ENCODE results near the gene RHBDD3.
A peak's percentile ranks its signal among the peaks of the same experiment; 100 is the strongest.

The RHBDD3 gene

DNA sequence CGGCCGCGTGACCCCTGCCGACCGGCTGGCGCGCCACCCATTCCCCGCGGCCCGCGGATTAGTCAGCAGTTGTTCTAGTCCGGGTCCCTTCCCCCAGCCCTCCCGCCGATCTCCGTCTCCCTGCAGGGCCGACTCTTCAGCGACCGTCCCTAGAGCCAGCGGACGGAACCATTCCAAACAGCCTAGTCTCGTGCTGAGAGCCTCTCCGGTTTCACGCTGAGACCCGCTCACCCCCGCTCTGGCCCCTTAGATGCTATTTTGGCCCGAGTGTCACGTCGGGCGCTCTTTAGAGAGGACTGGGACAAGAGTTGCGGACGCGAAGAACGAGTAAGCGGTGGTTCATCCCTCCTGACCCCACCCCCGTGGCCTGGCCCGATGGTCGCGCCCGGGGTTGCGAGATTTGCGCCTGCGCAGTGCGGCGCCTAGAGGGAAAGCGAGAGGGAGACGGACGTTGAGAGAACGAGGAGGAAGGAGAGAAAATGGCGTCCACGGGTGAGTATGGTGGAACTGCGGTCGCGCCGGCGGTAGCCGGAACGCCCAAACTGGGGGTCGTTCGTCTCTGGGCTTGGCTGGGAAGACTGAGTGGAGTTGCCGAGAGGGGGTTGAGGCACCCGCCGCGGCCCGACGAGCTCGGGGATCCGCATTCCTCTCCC is at the start of gene RHBDD3, which contains the start of gene EWSR1:
TSS of gene RHBDD3 (minus strand) at position 124 of the 653 bp plus-strand sequence. CDS start 2,355 bp downstream, outside the sequence.
TSS of gene EWSR1 (plus strand) at position 411 of the 653 bp plus-strand sequence. CDS start at position 480, 69 bp downstream.
- FAIRE-seq, result peak; percentile 27

DNA sequence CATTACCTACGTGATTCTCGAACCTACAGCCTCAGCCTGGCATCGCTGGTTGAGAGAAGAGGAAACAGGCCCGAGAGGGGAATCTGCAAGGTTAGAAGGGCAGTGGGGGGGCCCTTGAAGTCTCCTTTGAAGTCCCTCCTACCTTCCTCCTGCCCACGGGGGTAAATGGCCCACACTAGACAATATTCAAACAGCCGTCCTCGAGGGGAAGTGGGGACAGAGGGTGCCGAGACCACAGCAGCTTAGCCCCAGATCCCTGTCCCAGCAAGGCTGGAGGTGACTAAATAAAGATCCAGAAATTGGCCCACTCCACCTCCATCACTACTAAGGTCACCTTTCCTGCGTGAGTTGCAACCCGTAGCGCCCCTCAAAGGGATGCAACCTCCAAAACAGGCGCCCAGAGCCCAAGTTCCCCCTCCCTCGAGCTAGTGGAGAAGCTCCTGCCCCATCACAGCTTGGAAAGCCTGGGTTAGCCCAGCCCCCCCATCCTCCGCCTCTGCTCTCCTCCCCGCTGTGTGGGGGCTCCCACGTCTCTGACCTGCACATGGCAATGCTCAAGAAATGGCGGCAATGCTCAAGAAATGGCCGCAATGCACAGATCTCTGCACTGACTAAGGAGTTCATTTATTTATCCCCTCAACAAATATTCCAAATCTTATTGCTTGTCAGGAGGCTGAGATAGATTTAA is 48.5 kb upstream of the RHBDD3 start:
- no peak for FAIRE-seq

DNA sequence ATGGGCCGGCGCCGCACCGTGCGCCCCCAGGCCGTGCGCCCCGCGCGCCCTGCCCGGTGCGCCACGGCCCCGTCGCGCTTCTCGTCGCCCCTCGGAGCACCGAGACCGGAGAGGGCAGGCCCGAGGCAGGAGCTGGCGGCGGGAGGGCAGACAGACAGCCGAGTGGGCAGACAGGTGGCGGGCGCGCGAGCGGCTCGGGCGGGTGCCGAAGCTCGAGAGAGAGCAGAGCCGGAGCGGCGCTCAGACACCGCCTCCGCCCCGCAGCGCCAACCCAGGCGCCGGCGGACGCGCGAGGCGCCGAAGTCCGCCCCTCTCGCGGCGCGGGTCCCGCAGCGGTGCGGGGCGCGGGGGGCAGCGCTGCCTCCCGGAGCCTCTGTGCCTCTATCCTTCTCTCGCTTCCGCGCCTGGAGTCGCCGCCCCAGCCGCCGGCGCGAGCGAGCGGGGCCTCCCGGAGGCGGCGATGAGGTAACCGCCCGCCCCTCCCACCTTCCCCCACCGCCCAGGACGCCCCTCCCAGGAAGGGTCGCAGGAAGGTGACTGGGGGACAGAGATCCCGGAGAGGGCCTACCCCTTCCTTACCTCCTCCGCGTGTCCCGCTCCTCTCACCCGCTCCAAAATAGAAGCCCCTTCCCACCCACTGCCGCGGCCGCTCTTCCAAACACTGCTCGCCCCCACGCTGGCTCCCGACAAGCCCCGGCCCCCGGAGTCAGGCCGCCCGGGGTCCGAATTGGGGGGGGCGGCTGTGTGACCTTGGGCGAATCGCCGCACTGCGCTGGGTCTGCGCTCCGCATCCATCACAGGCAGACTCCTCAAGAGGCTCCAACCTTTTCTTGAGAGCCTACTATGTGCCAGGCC is 47.7 kb upstream of the RHBDD3 start, which contains the start of gene RASL10A:
TSS of gene RASL10A (minus strand) at position 412 of the 855 bp plus-strand sequence. CDS start 451 bp downstream, outside the sequence.
- no peak for FAIRE-seq

DNA sequence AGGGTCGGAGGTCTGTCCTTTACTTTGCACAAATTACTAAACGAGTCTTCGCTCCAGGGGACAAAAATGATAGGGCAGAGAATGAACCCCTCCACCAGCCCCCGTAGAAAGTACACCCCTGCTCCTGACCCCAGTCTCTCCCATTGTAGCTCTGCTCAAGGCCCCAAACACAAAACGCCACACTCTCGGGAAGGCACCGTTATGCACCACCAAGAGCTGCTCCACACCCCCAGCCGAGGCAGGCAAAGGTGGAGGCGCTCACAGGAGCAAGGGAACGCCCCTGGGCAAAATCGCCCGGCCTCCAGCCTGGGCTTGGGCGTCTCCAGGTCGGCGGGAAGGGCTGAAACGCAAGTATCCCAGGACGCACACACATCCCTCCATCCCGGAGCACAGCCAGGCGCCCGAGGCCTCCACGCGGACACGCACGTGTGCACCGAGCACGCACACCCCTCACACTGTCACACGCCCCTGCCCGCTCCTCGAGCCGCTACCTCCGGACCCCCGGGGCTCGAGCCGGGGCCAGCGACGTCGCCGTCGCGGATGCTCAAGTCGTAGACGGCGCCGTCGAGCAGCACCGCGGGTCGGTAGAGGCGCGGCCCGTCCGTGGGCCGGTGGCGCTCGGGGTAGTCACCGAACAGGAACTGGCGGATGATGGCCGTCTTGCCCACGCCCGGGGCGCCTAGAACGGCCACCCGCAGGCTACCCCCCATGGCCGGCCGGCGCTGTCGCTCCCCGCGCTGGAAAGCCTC is 46.9 kb upstream of the RHBDD3 start:
- no peak for FAIRE-seq

DNA sequence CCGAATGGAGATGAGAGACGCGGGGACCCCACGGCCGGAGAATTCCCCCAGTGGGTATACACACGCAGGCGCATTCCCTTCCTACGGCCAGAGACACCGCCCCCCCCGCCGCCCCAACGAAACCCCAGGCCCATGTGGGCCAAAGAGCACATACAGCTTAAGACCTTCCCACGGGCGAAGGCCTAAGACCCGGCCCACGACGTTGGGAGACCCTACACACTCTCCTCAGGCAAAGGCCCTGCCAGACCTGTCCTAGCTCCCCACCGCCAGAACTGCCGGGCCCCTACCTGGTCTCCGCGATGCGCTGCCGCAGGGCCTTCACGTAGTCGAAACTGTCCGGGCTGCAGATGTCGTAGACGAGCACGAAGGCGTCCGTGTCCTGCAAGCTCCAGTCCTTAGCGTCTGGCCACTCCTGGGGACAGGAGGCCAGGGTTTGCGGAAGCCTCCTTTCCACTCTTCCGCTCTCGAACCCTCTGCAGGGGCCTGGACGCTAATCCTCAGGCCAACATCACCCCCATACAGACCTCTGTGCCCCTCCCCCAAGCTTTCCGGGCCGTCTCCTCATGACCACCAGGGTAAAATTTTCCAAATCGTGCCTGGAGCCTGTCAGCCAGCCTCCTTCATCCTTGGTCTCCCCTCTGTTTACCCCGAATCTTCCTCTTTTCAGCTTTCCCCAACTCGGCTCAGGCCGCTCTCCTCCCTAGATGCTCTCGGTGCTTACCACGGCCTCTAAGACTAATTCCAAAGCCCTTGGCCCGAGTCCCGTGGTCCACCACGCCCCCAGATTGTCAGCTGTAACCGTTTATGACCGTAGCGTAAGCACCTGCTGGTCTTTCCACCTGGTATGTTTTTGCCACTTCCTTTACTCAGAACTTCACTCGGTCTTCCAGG is 46.0 kb upstream of the RHBDD3 start:
- FAIRE-seq, result no peak

DNA sequence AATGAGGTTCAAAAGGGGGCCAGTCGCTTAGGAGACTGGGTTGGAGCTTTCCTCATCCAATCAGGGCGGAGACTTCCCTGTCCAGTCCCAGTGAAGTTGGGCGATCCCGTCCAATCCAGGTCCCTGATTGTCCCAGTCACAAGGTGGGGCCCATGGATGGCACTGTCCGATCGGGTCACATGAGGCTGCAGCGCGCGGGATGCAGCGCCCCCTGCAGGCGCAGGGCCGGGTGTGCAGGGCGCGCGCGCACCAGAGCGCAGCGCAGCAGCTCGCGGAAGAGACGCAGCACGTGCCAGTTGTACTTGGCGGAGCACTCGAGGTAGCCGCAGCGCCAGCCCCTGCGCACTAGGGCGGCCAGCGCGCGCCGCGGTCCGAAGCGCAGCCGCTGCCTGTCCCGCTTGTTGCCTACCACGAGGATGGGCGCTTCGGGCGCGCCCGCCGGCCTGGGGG is 45.4 kb upstream of the RHBDD3 start:
- FAIRE-seq, result no peak

DNA sequence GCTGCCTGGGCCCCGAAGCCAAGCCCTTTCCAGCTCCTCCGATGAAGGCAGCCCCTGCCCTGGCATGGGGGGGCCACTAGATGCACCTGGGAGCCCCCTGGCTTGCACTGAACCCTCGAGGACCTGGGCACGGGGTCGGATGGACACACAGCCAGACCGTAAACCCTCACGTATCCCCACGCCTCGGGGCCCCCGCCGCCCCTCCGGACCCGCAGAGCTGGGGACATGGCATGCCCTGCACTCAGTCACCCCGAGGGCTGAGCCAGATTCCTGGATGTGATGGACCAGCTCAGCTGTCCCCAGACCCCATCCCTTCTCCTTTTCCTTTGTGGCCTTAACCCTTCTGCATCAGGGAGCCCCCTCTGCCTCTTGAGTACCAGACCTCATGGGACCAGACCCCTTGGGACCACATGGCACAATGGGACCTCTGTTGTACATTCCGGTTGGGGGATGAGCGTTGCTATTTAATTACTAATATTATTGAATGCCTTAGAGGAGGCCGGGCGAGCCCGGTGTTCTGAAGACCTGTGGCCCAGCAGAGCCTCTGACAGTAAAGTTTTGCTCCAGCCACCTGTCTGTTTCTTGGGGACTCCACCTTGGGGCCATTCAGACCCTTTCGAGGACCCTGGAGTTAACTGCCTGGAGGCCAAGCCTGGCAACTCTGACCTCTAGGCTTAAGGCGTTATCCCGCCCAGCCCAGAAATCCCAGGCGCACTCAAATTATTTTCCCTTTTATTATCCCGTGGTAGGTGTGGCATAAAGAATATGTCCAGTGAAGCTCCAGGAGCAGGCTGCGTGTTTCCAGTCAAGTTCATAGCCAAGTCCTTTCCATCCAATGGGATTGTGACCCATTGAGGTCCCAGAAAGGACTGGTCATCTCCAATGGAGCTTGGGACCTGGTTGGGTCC is 44.7 kb upstream of the RHBDD3 start:
- no peak for FAIRE-seq

DNA sequence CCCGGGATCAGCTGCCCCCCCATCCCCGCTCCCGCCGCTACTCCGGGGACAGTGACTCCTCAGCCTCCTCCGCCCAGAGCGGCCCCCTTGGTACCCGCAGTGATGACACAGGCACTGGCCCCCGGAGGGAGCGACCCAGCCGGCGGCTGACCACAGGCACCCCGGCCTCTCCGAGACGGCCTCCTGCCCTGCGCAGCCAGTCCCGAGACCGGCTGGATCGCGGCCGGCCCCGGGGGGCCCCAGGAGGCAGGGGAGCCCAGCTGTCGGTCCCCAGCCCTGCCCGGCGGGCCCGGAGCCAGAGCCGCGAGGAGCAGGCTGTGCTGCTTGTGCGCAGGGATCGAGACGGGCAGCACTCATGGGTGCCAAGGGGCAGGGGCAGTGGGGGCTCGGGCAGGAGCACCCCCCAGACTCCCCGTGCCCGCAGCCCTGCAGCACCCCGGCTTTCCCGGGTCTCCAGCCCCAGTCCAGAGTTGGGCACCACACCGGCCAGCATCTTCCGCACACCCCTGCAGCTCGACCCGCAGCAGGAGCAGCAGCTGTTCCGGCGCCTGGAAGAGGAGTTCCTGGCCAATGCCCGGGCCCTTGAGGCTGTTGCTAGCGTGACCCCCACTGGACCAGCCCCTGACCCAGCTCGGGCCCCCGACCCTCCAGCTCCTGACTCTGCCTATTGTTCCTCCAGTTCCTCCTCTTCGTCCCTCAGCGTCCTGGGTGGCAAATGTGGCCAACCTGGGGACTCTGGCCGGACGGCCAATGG is 43.9 kb upstream of the RHBDD3 start:
- FAIRE-seq, result no peak

DNA sequence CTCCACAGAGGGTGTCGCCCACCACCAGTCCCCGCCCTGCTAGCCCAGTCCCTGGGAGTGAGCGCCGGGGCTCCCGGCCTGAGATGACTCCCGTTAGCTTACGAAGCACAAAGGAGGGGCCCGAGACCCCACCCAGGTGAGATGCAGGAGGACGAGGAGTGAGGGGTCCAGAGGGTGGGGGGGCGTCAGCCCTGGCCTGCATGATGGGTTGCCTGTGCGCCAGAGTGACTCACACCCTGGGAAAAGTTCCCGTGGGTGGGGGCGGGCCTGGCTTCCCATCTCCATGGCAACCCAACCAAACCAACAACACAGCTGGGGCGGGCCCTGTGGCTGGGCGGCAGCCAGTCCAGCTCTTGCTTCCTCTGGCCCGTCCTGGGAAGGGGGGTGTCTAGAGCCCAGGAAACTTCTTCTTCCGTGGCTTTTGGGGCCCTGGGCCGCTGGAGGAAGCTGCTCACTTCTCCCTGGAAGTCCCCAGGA is 43.1 kb upstream of the RHBDD3 start:
- no peak for FAIRE-seq

DNA sequence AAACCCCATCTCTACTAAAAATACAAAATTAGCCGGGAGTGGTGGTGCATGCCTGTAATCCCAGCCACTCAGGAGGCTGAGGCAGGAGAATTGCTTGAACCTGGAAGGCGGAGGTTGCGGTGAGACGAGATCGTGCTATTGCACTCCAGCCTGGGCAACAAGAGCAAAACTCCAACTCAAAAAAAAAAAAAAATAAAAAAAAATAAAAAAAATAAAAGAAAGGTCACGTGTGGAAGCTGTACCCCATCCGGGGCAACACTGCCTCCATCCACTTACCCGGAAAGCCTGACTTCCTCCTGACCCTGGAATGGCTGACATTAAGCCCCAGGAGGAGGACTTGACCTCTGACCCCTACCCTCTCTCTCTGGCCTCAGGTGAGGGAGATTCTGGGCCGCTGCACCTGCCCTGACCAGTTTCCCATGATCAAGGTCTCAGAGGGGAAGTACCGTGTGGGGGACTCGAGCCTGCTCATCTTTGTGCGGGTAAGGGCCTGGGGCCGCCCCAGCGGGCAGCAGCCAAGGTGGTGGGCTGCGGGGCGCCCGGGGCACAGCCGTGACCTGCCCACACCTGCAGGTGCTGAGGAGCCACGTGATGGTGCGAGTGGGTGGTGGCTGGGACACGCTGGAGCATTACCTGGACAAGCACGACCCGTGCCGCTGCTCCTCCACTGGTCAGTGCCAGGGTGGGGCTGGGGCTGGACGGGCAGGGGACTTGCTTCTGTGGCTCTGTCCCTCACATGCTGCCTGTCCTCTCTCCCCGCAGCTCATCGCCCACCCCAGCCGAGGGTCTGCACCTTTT is 42.5 kb upstream of the RHBDD3 start:
- FAIRE-seq, result no peak

DNA sequence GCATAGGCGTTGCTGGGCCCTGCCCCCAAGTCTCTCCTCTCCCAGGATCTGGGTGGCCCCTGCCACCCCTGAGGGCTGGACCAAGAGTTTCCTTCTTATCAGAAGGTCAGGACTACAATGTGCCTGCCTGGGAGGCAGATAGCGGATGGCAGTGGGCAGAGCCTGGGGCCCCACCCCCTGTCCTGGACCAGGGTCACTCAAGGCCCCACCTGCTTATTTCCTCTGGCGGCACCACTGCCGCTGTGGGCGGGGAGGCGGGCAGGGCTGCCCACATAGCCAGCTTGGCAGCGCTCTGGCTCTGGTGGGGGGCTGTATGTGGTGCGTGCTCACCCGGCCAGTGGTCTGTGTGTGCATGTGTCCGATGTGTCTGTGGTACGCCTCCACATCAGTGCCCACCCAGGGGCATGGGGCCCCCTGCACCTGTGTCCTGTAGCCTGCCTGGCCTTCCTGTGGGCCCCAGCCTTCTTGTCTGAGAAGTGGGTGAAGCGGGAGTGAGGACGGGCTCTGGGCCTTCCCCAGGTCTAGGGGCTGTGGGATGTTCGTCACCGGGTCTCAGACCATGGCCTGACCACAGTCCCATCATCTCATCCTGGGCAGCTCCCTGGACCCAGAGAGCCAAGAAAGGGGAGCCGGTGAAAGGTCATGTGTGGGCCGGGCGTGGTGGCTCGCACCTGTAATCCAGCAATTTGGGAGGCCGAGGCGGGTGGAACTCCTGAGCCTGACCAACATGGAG is 41.7 kb upstream of the RHBDD3 start:
- no peak for FAIRE-seq

DNA sequence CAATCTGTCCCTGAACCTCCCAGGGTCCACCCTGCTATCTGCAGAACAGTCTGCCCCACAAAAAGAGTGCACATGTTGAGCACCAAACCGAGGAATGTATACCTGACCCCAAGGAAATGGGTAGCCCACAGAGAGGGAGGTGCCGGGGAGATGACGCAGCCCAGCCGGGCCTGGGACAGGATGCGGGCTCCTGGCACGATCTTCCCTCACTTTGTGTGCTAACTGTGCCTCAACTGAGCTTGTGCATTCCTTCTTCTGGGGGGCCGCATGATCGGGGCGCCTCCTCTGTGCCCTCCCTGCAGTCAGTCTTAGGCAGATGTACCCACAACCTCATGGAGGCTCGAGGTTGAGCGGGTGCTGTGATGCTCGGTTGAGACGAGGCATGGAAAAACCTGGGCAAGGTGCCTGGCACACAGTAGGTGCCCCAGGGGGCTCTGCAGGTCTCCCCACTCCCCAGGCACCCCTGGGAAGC is 41.0 kb upstream of the RHBDD3 start:
- no peak for FAIRE-seq

DNA sequence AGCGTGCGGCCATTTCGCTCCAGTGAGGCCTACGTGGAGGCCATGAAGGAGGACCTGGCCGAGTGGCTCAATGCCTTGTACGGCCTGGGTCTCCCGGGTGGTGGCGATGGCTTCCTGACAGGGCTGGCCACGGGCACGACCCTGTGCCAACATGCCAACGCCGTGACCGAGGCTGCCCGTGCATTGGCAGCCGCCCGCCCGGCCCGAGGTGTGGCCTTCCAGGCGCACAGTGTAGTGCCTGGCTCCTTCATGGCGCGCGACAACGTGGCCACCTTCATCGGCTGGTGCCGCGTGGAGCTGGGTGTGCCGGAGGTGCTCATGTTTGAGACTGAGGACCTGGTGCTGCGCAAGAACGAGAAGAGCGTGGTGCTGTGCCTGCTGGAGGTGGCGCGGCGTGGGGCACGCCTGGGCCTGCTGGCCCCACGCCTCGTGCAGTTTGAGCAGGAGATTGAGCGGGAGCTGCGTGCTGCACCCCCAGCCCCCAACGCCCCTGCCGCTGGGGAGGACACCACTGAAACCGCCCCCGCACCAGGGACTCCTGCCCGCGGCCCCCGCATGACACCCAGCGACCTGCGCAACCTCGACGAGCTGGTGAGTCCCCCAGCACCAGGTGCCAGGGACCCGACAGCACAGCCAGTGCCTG is 40.5 kb upstream of the RHBDD3 start:
- no peak for FAIRE-seq

DNA sequence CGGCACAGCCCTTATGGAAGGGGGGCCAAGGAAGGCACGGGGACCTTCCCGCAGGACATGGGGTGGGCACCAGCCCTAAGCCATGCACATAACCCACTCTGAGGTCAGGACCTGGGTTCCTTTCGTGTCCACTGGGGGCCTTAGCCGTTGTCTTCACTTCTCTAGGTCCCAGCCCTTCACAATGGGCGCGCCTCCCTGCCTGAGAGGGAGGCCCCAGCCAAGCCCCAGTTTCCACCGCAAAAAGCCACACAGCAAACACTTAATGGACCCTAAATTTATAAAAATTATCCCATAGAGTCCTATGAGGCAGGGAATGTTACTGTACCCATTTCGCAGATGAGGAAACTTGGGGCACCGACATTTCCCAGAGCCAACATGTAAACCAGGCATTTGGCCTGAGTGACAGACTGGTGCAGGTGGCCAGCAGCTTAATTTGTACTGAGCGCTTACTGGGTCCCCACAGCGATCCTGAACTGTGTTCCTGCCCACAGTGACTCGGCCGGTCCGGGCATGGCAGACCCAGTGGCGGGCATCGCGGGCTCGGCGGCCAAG is 39.9 kb upstream of the RHBDD3 start:
- no peak for FAIRE-seq

DNA sequence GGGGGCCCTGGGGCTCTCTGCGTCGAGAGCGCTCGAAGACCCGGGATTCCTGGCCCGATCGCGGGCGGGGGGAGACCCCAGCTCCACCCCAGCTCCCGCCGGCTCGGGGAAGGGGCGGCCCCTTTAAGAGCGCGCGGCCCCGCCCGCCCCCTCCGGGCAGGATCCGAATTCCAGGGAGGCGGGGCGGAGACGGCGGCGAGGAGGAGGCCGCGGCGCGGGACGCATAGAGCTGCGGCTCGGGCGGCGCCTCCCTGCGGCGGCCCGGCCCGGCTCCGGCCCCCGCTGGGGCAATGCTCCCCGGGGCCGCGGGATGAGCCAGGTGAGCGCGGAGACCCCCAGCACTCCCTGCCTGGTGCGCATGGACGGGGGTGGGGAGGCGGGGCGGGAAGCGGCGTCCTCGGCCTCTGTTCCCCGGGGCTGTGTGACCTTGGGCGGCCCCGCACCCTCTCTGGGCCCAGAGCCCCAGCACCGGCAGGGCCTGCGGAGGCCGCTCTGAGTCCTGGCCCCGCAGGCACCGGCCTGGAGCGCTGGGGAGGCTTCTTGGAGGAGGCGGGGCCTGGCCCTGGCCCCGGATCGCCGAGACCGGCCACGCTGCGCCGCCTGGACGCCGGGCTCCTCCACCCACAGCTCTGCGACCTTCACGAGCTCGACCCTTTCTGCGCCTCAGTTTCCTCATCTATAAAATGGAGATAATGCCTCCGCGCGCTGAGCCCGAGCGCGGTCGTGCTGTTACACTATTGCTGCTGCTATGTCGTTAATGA is 39.2 kb upstream of the RHBDD3 start:
- FAIRE-seq, result no peak

Measured in A204.1 (cell line).